NK-92 (cell line): ENCODE results near the gene GRAMD2B.
"Not testable (repeated sequence)": the region's sequence is repeated elsewhere in the genome, so short reads cannot be mapped to it uniquely, and the experiment has no call there.

ENCODE experiments used
- DNase-seq: peaks from one replicate; lab custom pipeline; 2025; ENCODE audit not compliant: unreplicated experiment; lab: John Stamatoyannopoulos, UW

The GRAMD2B gene

GRCh38 chr5:126422994-126423788, at the start of gene GRAMD2B:
TSS of gene GRAMD2B (plus strand) at chr5:126423409. CDS start at chr5:126423607, 198 bp downstream.
- no peak for DNase-seq

- DNase-seq: no peak
Observed at GRCh38 chr5:126374109-126374416, 49.1 kb upstream of the GRAMD2B start.

- DNase-seq: no peak
Observed at GRCh38 chr5:126376443-126376842, 46.8 kb upstream of the GRAMD2B start.

GRCh38 chr5:126377424-126377823, 45.8 kb upstream of the GRAMD2B start:
- DNase-seq: no peak

GRCh38 chr5:126380316-126380715, 42.9 kb upstream of the GRAMD2B start:
- DNase-seq: not testable (repeated sequence)

- no peak for DNase-seq
Observed at GRCh38 chr5:126383246-126383645, 40.0 kb upstream of the GRAMD2B start.

- DNase-seq: no peak
Observed at GRCh38 chr5:126383776-126384175, 39.4 kb upstream of the GRAMD2B start.

- DNase-seq: no peak
Observed at GRCh38 chr5:126384985-126385384, 38.2 kb upstream of the GRAMD2B start.

- no peak for DNase-seq
Observed at GRCh38 chr5:126385524-126386502, 37.4 kb upstream of the GRAMD2B start.

GRCh38 chr5:126389179-126389578, 34.0 kb upstream of the GRAMD2B start:
- DNase-seq: no peak

GRCh38 chr5:126390051-126390450, 33.2 kb upstream of the GRAMD2B start:
- no peak for DNase-seq

GRCh38 chr5:126391386-126391785, 31.8 kb upstream of the GRAMD2B start:
- DNase-seq: no peak

GRCh38 chr5:126394211-126394788, 28.9 kb upstream of the GRAMD2B start:
- DNase-seq: no peak

- no peak for DNase-seq
Observed at GRCh38 chr5:126395198-126395597, 28.0 kb upstream of the GRAMD2B start.

GRCh38 chr5:126395605-126396004, 27.6 kb upstream of the GRAMD2B start:
- DNase-seq: no peak

GRCh38 chr5:126396721-126397120, 26.5 kb upstream of the GRAMD2B start:
- not testable (repeated sequence) for DNase-seq

GRCh38 chr5:126398791-126399190, 24.4 kb upstream of the GRAMD2B start:
- DNase-seq: no peak

GRCh38 chr5:126400621-126401251, 22.5 kb upstream of the GRAMD2B start:
- no peak for DNase-seq

- DNase-seq: no peak
Observed at GRCh38 chr5:126402621-126403555, 20.3 kb upstream of the GRAMD2B start.

GRCh38 chr5:126403876-126404275, 19.3 kb upstream of the GRAMD2B start:
- no peak for DNase-seq
